DMS79 (cell line): ENCODE measurements around the gene SLC4A2.

Experiments used
- DNase-seq: peaks from one replicate; lab custom pipeline; 2025; lab: John Stamatoyannopoulos, UW

SLC4A2 gene

DNA sequence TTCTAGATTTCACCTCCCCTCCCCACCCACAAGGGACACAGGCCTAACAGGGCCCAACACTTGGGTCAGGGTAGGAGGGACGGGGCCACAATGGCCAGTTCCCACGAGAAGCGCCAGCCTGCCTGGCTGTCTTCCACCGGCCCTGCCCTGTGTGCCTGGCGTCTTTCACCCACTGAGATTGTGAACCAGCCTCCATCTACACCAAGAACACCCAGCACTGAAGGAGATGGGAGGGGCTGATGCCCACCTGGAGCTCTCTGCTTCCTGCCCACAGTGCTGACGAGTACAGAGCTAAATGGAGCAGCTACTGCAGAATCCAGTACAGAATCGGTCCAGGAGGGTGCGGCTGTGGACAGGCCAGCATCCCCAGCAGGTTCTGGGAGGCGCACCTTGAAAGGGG lies 13.4 kb upstream of the SLC4A2 start:
- DNase-seq: no peak

DNA sequence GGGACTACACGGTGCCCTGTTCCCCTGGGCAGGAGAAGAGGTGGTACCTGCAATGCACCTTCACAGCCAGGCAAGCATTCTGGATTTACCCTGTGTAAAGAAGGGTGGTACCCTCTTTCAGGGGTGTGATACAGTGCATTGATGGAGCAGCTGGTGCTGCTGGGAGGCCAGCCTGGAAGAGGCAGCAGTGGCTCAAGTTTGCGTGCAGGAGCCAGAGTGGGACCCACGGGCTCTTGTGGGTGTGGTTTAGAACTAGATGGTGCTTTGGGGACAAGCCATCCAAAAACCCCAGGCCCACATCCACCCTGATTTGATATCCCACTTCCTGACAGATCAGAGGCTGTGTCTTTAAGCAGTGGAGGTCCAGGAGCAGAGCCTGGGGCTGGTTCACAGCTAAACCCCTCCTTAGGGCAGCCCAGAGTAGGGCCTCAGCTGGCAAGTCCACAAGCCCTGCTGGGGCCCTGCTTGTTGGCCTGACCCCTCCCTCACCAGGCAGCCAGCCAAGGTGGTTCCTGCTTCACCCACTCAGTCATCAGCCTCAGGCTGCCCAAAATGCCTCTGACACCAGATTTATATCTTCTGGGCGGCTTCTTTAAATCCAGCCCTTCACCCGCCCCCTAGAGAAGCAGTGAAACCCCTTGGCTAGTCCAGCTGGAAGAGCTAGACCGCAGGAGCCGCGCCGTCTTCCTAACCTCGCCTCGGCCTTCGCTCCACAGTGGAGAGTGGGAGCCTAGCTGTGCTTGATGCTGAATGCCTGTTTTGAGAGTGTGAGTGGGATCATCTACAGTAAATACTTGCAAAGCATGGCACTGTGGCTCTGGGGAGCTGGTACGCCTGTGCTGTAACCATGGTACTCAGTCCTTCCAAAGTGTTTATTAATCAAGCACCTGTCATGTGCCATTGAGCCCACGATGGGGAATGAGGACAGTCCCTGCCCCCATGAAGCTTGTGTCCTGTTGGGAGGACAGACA lies 12.5 kb upstream of the SLC4A2 start:
- DNase-seq: peak; percentile 33

DNA sequence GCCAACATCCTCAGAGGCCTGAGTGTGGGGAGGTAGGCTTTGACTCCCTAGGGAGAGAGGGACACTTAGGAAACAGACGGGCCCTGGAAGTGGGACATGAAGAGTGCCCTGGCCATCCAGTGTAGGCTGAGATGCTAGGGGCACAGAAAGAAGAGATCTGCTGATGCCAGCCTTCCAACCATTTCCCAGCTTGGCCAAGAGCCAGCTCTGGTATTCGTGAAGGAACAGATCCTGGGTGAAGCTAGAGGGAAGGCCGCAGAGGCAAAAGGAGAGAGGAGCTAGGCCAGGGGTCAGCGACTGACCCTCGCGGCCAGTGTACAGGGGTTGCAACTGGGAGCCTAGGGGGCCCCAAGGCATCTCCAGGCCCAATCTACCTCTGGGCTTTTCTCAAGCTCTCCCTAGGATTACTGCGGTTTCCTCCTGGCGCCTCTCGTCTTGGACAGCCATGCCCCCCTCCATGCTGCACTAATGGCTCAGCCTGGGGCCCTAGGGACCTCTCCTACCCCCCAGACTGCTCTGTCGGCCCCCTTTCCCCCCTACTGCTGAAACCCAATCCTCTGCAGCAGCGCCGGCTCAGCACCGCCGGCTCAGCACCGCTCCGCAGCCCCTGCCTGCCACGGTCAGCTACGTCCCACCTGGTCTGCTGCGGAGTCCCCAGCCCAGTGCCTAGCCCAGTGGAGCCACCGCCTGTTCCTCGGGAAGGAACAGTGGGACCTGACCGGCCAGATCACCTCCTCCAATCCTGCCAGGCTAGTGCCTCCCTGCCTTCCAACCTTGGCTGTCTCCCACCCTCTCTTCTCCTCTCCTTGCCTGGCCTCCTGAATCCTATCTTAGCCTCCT lies 11.2 kb upstream of the SLC4A2 start, which contains the start of gene ASIC3:
ASIC3 (plus strand) TSS at position 556 of the 840 bp plus-strand sequence. CDS start 355 bp downstream, outside the sequence.
- no peak for DNase-seq

DNA sequence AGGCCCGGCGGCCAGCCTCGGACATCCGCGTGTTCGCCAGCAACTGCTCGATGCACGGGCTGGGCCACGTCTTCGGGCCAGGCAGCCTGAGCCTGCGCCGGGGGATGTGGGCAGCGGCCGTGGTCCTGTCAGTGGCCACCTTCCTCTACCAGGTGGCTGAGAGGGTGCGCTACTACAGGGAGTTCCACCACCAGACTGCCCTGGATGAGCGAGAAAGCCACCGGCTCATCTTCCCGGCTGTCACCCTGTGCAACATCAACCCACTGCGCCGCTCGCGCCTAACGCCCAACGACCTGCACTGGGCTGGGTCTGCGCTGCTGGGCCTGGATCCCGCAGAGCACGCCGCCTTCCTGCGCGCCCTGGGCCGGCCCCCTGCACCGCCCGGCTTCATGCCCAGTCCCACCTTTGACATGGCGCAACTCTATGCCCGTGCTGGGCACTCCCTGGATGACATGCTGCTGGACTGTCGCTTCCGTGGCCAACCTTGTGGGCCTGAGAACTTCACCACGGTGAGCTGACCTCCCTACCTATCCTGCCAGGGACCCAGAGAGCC lies 10.4 kb upstream of the SLC4A2 start:
- DNase-seq: no peak

DNA sequence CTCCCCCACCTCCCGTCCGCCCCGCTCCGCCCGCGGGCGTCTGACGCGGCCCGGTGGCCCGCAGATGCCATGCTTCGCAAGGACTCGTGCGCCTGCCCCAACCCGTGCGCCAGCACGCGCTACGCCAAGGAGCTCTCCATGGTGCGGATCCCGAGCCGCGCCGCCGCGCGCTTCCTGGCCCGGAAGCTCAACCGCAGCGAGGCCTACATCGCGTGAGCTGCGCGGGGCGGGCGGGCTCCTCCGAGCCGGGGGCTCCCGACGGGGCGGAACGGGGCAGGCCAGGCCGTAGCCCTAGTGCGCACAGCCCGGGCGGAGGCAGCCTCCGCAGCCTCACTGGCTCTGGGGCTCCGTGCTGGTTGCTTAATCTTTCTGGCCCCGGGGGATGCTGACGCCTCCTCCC lies 8.3 kb upstream of the SLC4A2 start:
- no peak for DNase-seq

DNA sequence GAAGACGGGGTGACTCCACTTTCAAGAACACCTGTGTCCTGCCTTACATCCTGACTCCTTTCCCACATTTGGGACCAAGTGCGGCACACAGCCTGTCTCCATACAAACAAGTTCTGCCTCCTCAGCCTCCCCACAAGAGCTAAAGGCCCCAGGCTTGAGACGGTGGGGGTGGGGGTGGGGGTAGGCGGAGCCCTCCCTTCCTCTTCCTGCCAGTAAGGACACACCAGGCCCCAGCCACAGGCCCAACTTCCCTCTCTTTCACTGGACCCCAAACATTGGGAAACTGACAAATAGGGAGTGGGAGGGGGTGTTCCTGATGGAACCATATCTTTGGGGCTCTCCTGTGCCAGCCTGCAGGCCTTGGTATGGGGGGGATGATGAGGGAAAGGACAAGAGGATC lies 6.3 kb upstream of the SLC4A2 start:
- DNase-seq: no peak

DNA sequence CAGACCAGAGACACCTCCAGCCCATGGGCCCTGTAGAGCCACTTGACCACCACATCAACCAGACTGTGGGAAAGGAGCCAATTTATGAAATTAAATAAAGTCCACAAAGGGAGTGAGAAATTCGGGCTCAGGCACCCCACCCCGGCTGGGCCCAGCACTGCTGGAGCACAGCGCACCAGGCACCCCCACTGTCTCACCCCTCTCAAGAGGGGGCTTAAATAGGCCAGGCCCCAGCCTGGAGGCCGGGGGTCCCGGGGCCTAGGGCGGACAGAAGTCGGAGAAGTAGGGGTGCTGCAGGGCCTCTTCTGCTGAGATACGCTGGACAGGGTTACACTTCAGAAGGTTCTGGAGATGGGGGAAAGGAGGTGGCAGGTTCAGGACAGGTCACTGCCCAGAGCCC lies 5.6 kb upstream of the SLC4A2 start:
- no peak for DNase-seq

DNA sequence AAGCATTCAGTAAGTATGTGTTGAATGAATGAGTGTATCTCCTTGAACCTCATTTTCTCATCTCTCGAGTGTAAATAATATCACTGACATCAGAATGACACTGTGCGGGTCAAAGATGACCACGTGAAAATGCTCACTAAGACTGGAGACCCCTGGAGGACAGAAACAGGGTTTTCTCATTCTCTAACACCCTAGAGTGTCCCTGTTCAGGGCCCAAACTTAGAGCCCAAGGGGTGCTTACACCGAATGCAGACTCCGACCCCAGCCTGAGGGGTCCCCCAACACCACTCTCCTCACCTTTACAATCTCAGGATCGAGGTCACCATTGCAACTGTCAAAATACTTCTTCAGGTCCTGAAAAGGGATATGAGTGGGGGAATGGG lies 3.1 kb upstream of the SLC4A2 start:
- DNase-seq: no peak

DNA sequence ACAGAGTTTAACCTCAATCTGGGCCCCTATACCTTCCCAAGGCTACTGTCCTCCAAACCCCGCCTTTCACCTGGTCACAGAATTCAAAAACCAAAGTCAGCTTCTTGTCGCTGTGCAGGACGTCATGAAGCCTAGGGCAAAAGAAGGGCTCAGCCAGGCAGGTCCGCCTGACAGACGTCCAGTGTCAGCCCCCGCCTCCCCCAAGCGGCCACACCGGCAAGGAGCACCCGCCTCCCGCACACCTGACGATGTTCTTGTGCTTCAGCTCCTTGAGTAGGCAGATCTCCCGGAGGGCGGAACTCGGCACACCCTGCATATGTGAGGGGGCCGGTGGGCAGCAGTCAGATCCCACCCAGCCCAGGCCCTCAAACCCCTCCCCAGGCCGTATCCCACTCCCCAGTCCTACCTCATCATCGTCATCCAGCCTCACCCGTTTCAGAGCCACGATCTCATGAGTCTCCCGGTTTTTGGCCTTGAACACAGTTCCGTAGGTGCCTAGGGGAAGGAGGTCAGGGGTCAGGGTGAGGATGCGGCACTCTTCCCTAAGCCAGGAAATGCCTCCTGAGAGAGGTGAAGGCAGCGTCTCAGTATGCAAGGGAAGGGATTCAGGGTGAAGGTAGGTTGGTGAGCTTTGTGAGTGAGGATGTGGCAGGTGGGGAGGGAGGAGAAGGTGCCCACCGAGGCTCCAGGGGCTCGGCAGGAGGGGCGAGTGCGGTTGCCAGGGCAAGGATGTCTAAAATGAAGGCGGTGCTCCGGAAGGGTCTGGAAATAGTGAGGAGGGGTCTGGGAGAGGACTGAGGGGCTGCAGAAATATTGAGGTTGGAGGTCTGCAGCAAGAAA lies 2.5 kb upstream of the SLC4A2 start:
- no peak for DNase-seq

DNA sequence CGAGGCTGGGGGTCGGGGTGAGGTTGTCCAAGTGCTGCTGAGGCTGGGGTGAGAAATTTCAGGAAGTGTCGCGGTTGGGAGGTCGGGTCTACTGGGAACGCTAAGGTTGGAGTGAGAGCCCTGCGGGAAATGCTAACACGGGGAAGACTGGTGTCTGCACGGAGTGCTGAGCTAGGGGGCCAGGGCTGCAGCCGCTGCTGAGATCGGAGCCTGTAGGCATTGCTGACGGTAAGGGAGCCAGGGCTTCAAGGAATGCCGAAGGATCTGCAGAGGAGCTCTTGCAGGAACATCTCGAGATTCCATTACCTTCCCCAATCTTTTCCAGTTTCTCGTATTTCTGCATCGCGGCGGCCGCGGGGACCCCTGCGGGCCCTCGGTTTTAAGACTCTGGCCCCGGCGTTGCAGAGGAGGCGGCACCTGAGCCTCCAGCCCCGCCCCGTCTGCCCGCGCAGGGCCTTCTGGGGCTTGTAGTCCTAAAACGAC lies 1.8 kb upstream of the SLC4A2 start, which contains the start of gene CDK5:
CDK5 (minus strand) TSS at position 392 of the 483 bp plus-strand sequence; CDS start at position 343, 49 bp downstream.
- no peak for DNase-seq

DNA sequence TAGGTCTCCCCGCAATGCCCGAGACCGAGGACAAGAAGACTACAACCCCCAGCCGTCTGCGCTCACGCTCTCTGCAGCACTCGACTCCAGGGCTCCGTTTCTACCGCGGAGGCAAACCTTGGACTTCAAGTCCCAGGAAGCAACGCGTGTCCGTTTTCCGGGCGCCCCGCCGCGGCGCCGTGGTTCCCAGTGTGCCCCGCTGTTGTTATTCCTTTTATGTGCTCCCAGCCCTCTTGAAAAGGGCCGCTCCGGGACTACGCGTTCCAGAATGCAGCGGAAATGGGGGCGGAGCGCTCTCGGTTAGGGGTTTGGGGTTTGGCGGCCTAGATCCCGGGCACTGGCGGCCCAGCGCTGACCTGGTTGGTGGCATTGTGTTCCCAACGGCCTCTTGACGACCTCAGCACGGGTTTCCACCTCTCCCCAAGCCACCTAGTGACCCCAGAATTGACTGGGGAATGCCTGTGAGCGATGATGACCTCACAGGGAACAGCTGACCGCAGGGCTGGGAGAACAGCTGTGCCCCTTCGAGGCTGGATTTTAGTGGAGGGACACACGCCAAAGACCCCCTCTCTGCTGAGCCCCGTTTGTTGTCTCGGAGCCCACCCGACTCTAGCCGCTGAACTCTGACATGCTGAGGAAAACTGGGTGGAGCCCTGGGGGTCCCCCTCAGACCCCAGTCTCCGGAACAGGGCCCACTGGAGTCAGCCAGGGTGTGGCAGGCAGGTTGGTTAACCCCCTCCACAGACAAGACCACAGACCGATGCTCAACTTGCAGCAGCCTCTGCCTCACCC lies 1.2 kb upstream of the SLC4A2 start:
- DNase-seq: peak; percentile 98

DNA sequence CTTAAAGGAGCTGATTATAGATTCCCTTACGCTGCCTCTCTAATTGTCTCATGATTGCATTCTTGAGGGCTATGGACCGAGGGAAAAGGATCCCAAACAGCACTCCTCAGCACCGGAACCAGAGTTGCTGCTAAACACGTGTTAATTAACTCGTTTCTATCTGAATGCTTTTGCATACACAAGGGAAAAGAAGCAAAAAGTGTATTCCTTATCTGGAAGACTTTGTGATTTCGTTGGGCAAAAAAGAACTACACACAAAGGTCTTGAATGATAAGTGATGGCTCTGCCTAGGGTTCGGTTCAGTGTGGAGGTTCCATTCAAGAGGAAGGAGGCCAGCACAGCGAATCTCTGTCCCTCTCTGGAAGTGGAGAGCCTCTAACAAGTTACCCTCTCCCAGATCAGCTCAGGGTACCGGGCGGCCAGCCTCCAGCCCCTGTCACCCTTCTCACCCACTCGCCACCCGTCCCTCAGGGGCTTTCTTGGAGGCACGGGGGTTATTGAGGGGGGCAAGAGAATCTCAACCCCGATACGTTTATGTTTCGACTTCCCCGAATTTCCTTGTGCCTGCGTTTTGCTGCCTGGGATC lies 515 bp upstream of the SLC4A2 start:
- DNase-seq: peak; percentile 51

DNA sequence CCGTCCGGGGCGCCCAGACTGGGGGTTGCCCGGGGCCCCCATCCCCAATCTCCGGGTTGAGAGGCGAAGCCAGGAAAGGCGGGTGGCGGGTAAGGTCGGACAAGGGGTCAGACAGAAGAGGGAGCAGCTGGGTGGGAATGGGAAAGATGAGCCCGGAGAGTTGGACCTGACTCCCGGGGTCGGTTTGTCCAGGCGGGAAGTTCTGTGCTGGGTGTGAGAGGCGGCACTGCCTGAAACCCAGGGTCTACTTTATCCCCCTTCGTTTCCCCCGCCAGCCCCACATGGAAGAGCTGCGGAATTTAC lies 675 bp downstream of the SLC4A2 start:
- no peak for DNase-seq

DNA sequence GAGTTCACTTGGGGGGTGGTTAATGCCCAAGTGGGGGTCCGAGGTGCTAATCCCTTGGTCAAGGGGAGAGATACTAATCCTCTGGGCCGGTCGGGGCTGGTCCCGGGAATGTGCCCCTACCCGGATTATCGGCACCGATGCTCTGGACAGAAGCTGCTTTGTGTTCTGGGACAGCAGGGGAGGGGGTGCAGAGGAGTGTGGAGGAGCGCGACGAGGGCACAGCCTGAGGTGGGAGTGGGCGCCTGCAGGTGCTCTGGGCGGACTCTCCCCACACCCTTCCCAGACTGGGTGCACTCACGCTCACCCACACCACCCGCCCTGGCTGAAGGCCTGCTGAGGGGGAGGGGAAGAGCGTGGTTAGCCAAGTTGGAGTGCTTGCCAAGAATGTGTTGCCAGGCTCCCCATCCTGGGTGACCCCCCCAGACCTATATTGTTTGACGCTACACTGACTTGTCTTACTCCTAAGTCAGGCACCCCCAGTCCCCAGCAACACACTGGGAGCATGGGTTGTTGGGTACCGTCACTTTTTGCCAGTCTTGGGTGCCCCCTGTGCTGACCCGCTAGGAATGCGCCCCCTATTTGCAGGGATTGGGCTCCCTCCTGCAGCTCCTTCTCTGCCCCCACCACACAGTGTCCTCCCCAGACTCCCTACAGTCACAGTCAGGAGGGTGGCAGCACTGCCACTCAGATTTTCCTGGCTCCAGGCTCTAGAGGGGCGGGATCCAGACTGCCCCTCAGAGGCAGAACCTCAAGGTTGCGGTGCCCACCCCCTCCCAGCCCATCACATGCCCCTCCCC lies 1.2 kb downstream of the SLC4A2 start:
- no peak for DNase-seq

DNA sequence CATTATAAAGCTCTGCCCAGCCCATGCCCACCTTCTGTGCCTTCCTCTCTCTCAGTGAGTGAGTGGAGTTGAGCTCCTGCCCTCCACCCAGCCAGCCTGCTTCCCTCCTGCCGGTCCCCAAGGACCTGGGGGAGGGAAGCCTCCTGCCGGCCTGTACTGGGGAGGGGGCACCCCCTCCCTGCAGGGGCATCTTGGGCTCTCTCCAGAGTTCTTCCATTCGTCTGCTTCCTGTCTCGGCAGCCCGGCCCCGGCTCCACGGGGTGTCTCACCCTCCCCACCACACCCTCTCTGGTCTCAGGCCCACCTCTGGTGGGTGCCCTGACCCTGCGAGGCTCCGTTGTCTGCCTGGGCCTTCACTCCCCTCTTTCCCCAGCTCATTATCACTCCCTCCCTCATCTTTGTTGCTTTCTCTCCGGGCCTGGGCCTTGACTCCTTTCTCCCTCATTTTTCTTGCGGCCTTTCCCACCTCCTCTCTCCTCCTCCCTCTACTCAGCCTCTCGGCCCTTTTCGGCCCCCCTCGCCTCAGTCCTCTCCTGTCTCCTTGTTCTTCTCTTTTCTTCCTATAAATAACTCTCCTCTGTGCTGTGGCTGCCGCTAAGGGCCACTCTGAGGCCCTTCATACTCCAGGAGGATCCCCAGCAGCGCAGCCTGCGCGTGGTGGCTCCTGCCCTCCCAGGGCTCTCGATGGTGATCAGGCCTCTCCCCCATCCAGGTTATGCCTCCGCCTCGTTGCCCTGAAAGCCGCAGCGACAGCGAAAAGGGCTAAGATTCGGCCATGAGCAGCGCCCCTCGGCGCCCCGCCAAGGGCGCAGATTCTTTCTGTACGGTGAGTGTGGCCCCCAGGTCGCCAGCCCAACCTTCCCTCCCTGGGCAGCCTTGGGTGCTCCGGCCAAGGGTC lies 2.1 kb downstream of the SLC4A2 start:
- DNase-seq: no peak

DNA sequence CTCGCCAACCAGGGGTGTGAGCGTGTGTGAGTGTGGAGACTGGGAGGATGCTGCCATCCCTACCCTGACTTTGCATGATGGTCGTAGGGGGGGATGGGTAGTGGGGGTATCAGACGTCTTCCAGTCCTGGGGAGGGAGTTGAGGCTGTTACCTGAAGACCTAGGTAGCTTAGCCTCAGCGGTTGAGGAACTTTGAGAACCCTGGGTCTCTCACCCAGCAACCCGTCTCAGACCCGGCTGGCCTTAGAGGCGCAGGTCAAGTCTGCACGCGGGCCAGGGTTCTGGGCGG lies 2.7 kb downstream of the SLC4A2 start:
- no peak for DNase-seq

DNA sequence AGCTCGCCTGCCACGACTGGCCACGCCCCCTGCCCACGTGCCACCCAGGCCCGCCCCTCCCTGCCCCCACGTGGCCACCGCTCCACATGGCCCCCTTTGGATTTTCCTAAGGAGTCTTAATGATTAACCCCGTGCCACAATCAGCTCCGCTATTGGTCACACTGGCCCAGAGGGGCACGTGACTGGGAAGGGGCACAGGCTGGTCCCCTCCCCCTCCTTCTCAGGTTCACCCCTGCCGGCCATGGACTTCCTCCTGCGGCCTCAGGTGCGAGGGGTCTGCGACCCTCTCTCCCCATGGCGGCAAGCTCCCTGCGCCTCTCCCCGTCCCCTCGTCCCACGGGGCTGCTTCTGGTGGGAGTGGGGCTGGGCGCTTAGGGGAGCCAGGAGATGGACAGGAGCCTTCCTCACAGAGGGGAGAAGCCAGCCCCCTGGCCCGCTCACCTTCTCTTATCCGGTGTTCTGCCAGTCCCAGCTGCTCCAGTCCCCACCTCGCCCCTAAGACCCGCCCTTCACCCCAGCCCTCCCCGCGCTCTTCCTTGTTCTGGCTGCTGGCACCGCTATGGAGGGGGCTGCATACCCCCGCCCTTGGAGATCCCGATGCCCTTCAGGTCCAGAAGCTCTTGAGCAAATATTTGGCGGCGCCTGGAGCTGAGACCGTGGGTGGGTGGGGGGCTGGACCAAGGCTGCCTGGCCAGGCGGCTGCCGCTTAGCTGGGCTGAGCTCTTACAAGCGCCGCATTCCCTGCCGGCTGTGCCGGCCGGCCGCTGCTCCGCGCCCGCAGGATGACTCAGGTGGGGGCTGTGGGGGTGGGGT lies 3.2 kb downstream of the SLC4A2 start:
- no peak for DNase-seq

DNA sequence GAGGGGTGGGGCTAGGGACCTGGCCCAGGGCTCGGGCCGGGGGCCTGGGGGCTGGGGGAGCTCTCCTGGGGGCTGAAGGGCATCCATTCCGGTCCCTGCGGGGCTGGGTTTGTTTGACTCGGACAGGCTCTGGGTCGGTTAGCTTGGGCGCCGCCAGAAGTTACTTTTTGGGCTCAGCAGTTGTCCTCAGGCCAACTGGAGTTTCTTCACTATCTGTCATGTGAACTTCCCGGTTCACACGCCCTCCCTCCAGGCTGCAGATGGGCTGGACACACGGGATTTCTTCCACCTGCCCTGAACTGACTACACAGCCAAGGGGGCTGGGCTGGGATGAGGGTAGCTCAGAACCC lies 3.8 kb downstream of the SLC4A2 start:
- no peak for DNase-seq
